BLaER1 treated with 17β-estradiol and CSF1 and Interleukin-3, amounts not matched to agents 10 nM and 100 nM (cell line): ENCODE data around the gene AKAP12.

ENCODE experiments used
- H3K27ac ChIP-seq, 11 experiments: shearing (Covaris generic); formaldehyde crosslinking; 2 replicates each; pipeline ENCODE4 v1.8.1; 2022
- H3K27me3 ChIP-seq, 11 experiments: shearing (Covaris generic); formaldehyde crosslinking; 2 replicates each; pipeline ENCODE4 v1.8.1; 2022
- H3K36me3 ChIP-seq, 11 experiments: shearing (Covaris generic); formaldehyde crosslinking; 2 replicates each; pipeline ENCODE4 v1.8.1; 2022
- H3K4me1 ChIP-seq, 10 experiments: shearing (Covaris generic); formaldehyde crosslinking; 2 replicates each; pipeline ENCODE4 v1.8.1; 2022
- H3K4me2 ChIP-seq, 11 experiments: shearing (Covaris generic); formaldehyde crosslinking; 2 replicates each; pipeline ENCODE4 v1.8.1; 2022
- H3K4me3 ChIP-seq, 10 experiments: shearing (Covaris generic); formaldehyde crosslinking; 2 replicates each; pipeline ENCODE4 v1.8.1; 2022
- H3K9ac ChIP-seq, 11 experiments: shearing (Covaris generic); formaldehyde crosslinking; 2 replicates each; pipeline ENCODE4 v1.8.1; 2022
- H3K9me3 ChIP-seq, 11 experiments: shearing (Covaris generic); formaldehyde crosslinking; replicated peaks in 1 of 11; 2 replicates each; pipeline ENCODE4 v1.8.1; 2022
- H4K20me1 ChIP-seq, 11 experiments: shearing (Covaris generic); formaldehyde crosslinking; 2 replicates each; pipeline ENCODE4 v1.8.1; 2022
- Cebpa-rat ChIP-seq, 11 experiments: shearing (Covaris generic); IDR thresholded peaks; 2 replicates each; pipeline ENCODE4 v1.8.1; 2022

The AKAP12 gene

DNA sequence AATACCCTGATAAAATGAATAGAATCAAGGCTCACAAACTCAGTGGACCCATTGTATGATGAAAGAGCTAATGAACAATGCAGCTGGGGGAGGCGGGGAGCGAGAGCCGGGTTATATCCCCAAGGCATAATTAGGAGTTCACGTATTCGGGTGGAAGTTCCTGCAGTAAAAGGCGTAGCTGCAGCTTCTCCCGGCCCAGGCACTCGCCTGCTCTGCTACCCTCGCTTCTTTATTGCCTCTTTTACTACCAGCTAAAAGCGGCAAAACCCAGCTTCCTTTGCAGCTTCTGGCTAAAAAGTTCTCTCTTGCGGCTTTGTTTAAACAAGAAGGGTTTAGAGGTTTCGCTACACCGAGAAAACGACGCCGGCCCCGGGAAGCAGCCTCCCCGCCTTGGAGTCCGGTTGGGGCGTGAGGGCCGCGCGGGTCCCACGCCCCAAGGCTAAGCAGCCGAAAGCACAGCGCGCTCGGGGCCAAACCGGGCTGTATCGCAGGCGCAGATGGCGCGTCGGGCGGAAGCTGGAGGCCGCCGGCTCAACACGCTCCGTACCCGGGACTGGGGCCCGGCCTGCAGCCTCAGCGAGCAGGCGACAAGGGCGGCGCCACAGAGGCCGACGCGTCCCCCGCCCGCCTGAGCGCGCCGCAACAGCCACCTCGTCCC lies 150.0 kb downstream of the AKAP12 start:
- H3K36me3 ChIP-seq, result peaks cover 3 to 35% (median 24%) of the 10 kb centered on the region in 11 experiments; a peak in 17 of 22 replicates
- H3K4me1 ChIP-seq, result peaks cover 29 to 59% (median 39%) of the 10 kb centered on the region in 10 experiments
- peak overlapping the region; percentile 89 to 100 (median 99) for H3K27ac ChIP-seq
- peaks cover 30 to 78% (median 45%) of the 10 kb centered on the region in 11 experiments for H4K20me1 ChIP-seq
- H3K4me3 ChIP-seq, result peak overlapping the region; percentile 69 to 98 (median 96)
- H3K27me3 ChIP-seq, result no peaks in the 10 kb centered on the region
- peak overlapping the region; percentile 76 to 95 (median 91) for H3K4me2 ChIP-seq
- no peaks in the 10 kb centered on the region for H3K9me3 ChIP-seq
- H3K9ac ChIP-seq, result peak overlapping the region; percentile 94 to 100 (median 99)
- no peak for TF ChIP-seq Cebpa-rat (IDR thresholded peaks at IDR 0.05)

DNA sequence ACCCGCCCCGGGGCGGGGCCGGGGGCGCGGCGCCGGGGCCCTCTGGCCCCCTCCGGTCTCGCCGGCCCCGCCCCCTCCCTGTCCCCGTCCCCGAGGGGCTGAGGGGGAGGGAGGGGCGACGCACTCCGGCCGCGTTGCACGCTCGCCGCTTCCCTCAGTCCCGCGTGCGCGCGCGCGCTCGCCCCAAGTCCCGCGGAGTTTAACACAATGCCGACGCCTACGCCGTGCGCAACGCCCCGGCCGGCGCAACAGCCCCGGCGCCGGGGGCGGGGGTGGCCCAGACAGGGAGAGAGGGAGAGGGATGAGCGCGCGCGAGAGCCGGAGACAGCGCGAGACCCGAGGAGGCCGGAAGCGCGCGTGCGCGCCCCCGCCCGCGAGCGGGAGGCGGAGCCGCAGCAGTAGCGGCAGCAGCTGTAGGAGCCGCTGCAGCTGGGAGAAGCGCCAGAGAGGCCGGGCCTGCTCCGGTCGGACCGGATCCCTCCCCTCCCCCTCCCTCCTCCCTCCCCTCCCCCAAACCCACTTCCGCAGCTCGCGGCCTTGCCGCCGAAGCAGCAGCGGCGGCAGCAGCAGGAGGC lies 150.6 kb downstream of the AKAP12 start:
- no peaks in the 10 kb centered on the region for H3K9me3 ChIP-seq
- TF ChIP-seq Cebpa-rat (IDR thresholded peaks at IDR 0.05), result no peak
- H3K27ac ChIP-seq, result peak overlapping the region; percentile 95 to 100 (median 99)
- H3K27me3 ChIP-seq, result no peaks in the 10 kb centered on the region
- peaks cover 30 to 62% (median 41%) of the 10 kb centered on the region in 10 experiments for H3K4me1 ChIP-seq
- peaks cover 37 to 78% (median 46%) of the 10 kb centered on the region in 11 experiments for H4K20me1 ChIP-seq
- H3K4me2 ChIP-seq, result peak overlapping the region in 3 of 11 experiments; percentile 76 to 94 (median 94); a peak in 2 of 22 replicates
- peak overlapping the region; percentile 92 to 99 (median 97) for H3K4me3 ChIP-seq
- H3K36me3 ChIP-seq, result peaks cover 3 to 39% (median 24%) of the 10 kb centered on the region in 11 experiments; a peak in 17 of 22 replicates
- H3K9ac ChIP-seq, result peak overlapping the region; percentile 98 to 100 (median 99)

GRCh38 chr6:151390851-151391470 lies 151.2 kb downstream of the AKAP12 start:
- peak overlapping the region; percentile 98 to 100 (median 99) for H3K9ac ChIP-seq
- H3K4me2 ChIP-seq, result peak overlapping the region; percentile 55 to 97 (median 83); a peak in 21 of 22 replicates
- peaks cover 6 to 45% (median 30%) of the 10 kb centered on the region in 11 experiments; a peak in 18 of 22 replicates for H3K36me3 ChIP-seq
- H3K27ac ChIP-seq, result peak overlapping the region; percentile 95 to 100 (median 99)
- H3K27me3 ChIP-seq, result no peaks in the 10 kb centered on the region
- H3K4me3 ChIP-seq, result peak overlapping the region; percentile 92 to 99 (median 97)
- TF ChIP-seq Cebpa-rat (IDR thresholded peaks at IDR 0.05), result no peak
- peaks cover 36 to 62% (median 47%) of the 10 kb centered on the region in 10 experiments for H3K4me1 ChIP-seq
- H3K9me3 ChIP-seq, result no peaks in the 10 kb centered on the region
- peaks cover 43 to 78% (median 48%) of the 10 kb centered on the region in 11 experiments for H4K20me1 ChIP-seq

DNA sequence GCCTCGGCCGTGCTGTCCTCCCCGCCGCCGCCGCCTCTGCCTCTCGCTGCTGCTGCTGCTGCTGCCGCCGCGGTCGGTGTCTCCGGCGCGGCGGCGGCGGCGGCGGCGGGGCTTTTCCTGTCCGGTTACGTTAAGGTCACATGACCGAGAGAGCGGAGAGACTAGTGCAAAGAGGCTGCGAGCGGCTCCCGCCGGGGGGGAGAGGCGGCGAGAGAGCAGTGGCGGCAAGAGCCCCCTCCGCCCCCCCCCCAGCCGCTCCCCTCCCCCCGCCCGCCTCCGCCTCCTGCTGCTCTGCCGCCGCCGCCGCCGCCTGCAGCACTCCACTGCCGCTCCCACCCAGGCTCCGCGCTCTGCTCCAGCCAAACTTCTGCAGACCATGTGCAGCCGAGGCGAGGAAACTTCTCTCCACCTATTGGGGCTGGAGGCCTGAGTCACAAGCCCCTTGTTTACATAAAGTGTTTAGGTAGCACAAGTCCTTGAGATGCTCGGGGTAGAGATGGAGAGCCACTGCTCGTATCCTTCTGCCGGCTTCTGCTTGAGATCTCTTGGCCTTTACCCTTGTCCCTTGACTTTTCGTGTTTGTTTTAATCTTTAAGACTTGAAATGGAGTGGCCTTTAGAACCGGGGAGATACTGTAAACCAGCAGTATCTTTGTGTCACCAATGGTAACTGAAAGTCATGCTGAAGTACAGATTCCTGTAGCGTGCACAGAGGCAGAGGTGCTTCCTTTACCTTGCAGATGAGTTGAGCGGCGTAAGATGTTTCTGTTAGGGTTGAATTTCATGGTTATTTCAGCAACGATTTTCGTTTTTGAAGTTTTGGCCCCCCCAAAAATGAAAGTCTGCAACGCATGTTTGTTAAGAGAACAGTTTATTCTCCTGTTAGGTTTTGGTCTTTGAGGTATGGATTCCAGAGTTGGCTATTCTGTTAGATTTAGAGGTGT lies 152.0 kb downstream of the AKAP12 start, which contains the start of gene ZBTB2:
Gene ZBTB2 (minus strand): TSS at position 89 of the 943 bp plus-strand sequence. CDS start 17,922 bp downstream, outside the sequence.
- H3K27ac ChIP-seq, result peak within 1 kb of the TSS; percentile 95 to 100 (median 99)
- no peak for TF ChIP-seq Cebpa-rat (IDR thresholded peaks at IDR 0.05)
- peak within 1 kb of the TSS; percentile 92 to 99 (median 97) for H3K4me3 ChIP-seq
- H3K9ac ChIP-seq, result peak within 1 kb of the TSS; percentile 98 to 100 (median 99)
- no peaks in the 10 kb centered on the region for H3K27me3 ChIP-seq
- peaks cover 41 to 70% (median 51%) of the 10 kb centered on the region in 10 experiments for H3K4me1 ChIP-seq
- peak within 1 kb of the TSS; percentile 74 to 97 (median 90) for H3K4me2 ChIP-seq
- peaks cover 50 to 81% (median 52%) of the 10 kb centered on the region in 11 experiments for H4K20me1 ChIP-seq
- H3K36me3 ChIP-seq, result peaks cover 6 to 49% (median 30%) of the 10 kb centered on the region in 11 experiments; a peak in 18 of 22 replicates
- no peaks in the 10 kb centered on the region for H3K9me3 ChIP-seq

- Histone ChIP-seq H3K9me3 (no peaks in the 10 kb centered on the region), H3K27ac (peak overlapping the region in 10 of 11 experiments; percentile 50 to 100 (median 99); a peak in 21 of 22 replicates), H3K9ac (peak overlapping the region; percentile 73 to 100 (median 99)), H3K4me3 (peak overlapping the region; percentile 92 to 99 (median 97)), H3K36me3 (peaks cover 8 to 49% (median 33%) of the 10 kb centered on the region in 11 experiments; a peak in 18 of 22 replicates), H3K4me2 (peak overlapping the region; percentile 74 to 97 (median 90)), H3K27me3 (no peaks in the 10 kb centered on the region), H4K20me1 (peaks cover 56 to 82% (median 58%) of the 10 kb centered on the region in 11 experiments), H3K4me1 (peaks cover 41 to 67% (median 51%) of the 10 kb centered on the region in 10 experiments)
- TF ChIP-seq Cebpa-rat (IDR thresholded peaks at IDR 0.05), result no peak
Observed at GRCh38 chr6:151392427-151392826, 152.7 kb downstream of the AKAP12 start.

- Histone ChIP-seq H4K20me1 (peaks cover 66 to 83% (median 68%) of the 10 kb centered on the region in 11 experiments), H3K36me3 (peaks cover 15 to 51% (median 38%) of the 10 kb centered on the region in 11 experiments; a peak in 18 of 22 replicates), H3K4me1 (peaks cover 36 to 62% (median 44%) of the 10 kb centered on the region in 10 experiments), H3K4me2 (peak overlapping the region; percentile 74 to 97 (median 90)), H3K9ac (peak overlapping the region; percentile 4 to 100 (median 98); a peak in 14 of 22 replicates), H3K9me3 (no peaks in the 10 kb centered on the region), H3K27ac (peak overlapping the region in 3 of 11 experiments; percentile 50 to 99 (median 99); a peak in 4 of 22 replicates), H3K27me3 (no peaks in the 10 kb centered on the region), H3K4me3 (peak overlapping the region in 7 of 10 experiments; percentile 95 to 99 (median 97); a peak in 8 of 20 replicates)
- no peak for TF ChIP-seq Cebpa-rat (IDR thresholded peaks at IDR 0.05)
Observed at GRCh38 chr6:151393410-151393809, 153.6 kb downstream of the AKAP12 start.

GRCh38 chr6:151399679-151400078 lies 159.9 kb downstream of the AKAP12 start:
- H4K20me1 ChIP-seq, result peaks cover 88 to 100% (median 100%) of the 10 kb centered on the region in 11 experiments
- H3K9me3 ChIP-seq, result no peaks in the 10 kb centered on the region
- peak overlapping the region in 3 of 11 experiments; percentile 18 to 52 (median 27); a peak in 5 of 22 replicates for H3K4me2 ChIP-seq
- H3K4me3 ChIP-seq, result no peak overlapping the region
- TF ChIP-seq Cebpa-rat (IDR thresholded peaks at IDR 0.05), result no peak
- no peak overlapping the region for H3K27ac ChIP-seq
- peaks cover 51 to 94% (median 82%) of the 10 kb centered on the region in 11 experiments for H3K36me3 ChIP-seq
- H3K27me3 ChIP-seq, result no peaks in the 10 kb centered on the region
- H3K4me1 ChIP-seq, result peaks cover 6 to 63% (median 22%) of the 10 kb centered on the region in 10 experiments; a peak in 15 of 20 replicates
- H3K9ac ChIP-seq, result no peak overlapping the region
